Bone marrow (tissue), 2 donors: ENCODE data around the gene SLC7A6OS.
A peak's percentile ranks its signal among the peaks of the same experiment; 100 is the strongest.
"Not testable (repeated sequence)": the region's sequence is repeated elsewhere in the genome, so short reads cannot be mapped to it uniquely, and the experiment has no call there.

ENCODE experiments used
- DNase-seq, 2 donors: peaks; one replicate each; lab custom pipeline; 2025; lab: John Stamatoyannopoulos, UW

SLC7A6OS gene

DNA sequence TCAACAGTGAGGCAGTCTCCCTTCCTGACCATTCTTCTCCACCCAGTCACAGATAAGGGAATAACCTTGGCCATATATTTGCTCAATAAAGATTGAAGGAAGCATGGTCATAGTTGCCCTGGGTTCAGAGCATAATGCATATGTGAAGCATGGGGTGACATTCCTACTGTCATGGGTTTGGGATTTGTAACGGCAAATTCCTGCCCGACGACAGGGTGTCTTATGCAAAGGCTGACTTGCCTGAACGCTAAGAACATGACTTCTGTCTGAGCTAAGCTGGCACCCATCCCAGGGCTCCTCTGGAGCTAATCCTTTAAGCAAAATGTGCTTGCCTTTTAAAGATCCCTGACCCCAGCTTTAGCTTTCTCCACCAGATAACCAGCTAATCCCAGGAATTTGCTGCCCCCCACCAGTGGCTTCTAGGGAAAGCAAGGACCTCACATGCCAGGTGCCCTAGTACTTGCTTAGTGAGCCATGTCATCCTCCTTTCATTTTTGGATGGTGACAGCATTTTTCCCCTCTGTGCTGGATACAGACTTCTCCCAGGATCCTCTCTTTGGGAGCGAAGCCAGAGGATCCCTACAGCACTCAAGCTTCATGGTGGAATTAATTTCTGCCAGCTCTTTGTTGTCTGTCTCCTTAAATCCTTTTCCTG is 11.7 kb downstream of the SLC7A6OS start:
- DNase-seq, result no peak

DNA sequence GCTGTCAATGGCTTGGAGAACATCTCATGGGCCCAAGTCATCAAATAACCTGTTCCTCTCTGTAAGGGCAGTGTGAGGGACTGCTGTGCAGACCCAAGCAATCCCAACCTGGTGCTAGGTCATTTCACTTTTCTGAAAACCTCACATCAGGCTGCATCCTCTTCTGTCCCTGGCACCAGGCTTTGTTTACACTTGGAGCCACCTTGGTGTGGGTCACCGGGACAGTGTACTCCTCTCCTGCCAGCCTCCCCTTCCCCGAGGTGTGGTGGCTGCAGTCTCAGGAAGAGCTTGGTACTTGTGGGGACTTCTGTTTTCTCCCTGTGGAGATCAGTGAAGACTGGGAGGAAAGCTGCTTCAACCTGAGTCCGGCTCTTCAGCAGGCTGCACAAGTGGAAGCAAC is 12.4 kb downstream of the SLC7A6OS start:
- DNase-seq, result no peak

DNA sequence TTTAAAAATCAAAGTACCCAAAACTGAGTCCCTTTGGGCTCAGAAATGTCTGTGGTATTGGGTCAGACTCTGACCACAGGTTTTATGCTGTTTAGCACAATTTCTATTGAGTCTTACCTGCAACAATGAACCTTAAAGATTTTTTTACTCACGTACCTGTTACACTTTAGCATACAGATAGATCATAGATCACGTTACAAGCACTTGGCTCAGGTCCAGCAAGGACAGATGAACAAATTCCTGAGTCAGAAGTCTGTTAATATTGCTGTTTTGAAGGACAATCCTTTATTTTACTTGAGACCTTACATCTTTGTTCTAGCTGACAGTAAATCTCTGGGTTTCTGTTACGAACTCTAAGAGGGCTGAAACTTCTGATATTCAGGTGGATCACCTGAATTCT is 12.8 kb downstream of the SLC7A6OS start:
- DNase-seq, result no peak

DNA sequence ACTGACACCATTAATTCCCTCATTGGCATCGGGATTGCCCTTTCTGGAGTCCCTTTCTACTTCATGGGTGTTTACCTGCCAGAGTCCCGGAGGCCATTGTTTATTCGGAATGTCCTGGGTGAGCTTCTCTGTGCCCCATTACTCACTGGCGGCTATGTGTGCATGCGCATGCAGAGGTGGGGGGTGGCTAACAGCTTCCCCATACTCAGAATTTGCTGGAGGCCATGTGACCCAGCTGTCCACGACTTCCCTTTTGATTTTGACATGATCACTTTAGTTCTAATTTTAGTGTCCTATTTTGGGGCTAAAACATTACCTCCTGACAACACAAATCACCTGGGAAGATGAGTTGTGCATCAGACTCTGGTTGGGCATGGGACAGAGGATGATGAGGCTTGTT is 14.1 kb downstream of the SLC7A6OS start:
- no peak for DNase-seq

DNA sequence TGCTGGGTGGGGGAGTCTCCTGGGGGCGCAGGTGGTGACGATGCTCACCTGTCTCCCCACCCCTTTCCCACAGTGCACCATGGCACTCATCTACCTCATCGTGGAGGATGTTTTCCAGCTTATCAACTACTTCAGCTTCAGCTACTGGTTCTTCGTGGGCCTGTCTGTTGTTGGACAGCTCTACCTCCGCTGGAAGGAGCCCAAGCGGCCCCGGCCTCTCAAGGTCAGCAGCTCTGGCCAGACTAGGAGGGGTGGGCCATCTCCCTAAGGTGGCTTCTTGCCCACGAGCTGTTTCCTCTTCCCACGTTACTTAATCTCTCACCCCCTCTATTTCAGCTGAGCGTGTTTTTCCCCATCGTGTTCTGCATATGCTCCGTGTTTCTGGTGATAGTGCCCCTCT is 14.5 kb downstream of the SLC7A6OS start:
- no peak for DNase-seq

DNA sequence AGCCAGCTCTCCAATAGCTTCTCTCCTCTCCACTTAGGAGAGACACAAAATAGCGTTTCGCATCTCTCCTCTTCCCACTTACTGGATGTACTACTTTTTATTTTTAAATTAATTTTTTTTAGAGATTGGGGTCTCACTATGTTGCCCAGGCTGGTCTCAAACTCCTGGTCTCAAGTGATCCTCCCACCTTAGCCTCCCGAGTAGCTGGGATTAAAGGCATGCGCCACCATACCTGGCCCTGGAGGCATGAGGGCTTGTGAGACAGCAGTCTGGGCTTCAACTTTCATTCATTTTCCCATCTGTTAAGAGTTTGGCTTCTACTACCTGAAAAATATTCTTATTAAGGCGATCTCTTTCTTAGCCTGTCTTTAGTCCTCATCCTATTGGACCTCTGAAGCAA is 18.3 kb downstream of the SLC7A6OS start:
- DNase-seq, result no peak

DNA sequence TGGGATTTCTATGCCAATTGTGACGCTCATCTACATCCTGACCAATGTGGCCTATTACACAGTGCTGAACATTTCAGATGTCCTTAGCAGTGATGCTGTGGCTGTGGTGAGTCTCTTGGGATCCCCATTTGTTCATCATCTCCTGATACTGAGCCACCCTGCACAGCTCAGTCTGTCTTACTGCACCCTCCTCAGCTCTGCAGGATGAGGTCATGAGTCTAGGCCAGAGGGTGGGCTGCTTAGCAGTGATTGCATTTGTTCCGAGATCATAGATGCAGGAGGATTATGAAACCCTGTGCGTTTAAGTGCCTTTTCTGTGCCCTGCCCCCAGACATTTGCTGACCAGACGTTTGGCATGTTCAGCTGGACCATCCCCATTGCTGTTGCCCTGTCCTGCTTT is 19.5 kb downstream of the SLC7A6OS start:
- no peak for DNase-seq

DNA sequence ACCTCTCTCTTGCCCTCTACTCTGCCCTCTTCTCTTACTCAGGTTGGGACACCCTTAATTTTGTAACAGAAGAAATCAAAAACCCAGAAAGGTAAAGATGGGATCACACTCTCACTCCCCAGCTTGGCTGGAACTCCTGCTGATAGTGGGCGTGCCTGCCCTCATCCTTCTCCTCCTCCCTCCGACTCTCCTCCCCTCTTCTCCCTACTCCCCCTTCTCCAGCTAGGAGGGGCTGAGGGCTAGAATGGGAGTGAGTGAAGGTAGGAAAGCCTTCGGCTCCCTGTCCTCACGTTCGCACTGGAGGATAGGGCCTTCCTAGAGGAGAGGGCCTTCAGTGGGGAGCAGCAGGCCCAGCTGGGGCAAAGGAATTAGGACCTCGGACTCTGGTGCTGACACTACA is 20.3 kb downstream of the SLC7A6OS start:
- no peak for DNase-seq

DNA sequence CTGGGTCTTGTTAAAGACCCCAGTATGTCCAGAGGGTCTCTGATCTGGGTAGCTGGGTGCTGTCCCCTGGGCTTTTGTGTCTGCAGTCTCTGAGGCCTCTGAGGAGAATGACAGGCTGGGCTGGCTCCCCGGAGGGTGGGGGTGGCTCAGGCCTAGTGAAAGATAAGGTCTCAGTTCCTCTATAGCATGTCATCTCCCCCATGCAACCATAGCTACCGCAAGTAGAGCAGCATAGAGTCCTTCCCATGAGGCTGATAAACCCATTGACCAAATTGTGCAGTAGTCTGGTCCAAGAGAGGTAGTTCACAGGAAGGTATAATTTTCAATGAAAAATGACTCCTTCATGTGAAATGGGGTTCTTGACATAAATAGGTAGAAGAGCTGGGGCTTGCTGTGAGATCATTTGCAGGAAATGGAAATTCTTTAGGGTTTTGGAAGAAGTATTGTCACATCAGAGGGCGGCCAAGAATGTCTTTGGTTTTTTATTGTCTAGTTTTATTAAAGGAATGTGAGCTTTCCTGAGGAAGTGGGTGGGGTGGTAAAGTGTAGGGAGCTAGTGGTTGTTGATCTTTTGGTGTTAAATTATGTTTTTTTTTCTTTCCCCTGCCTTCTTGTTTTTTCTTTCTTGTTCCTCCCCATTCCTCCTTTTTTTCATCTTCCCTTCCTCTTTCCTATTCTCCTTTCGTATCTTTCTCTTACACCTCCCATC is 21.0 kb downstream of the SLC7A6OS start:
- DNase-seq, result peak in 1 of 2 donors; percentile 23

DNA sequence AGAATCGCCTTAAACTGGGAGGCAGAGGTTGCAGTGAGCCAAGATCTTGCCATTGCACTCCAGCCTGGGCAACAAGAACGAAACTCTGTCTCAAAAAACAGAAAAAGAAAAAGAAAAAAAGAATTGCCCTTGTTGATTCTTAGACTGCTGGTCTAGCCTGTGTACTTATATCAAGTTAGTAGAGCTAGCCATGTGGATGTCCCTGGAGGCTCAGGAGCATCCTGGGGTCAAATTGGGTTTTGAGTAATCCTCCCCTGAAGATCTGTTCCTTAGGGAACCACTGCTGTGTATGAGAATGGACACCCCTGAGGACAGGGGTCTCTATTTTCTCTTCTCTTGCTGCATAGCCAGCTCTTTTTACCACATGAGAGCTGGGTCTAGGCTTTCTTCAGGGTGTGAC is 21.5 kb downstream of the SLC7A6OS start:
- no peak for DNase-seq

DNA sequence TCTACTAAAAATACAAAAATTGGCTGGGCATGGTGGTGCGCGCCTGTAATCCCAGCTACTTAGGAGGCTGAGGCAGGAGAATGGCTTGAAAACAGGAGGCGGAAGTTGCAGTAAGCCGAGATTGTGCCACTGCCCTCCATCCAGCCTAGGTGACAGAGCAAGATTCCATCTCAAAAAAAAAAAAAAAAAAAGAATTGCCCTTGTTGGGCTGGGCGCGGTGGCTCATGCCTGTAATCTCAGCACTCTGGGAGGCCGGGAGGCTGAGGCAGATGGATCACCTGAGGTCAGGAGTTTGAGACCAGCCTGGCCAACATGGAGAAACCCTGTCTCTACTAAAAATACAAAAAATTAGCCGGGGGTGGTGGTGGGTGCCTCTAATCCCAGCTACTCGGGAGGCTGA is 21.9 kb downstream of the SLC7A6OS start:
- DNase-seq, result not testable (repeated sequence)

DNA sequence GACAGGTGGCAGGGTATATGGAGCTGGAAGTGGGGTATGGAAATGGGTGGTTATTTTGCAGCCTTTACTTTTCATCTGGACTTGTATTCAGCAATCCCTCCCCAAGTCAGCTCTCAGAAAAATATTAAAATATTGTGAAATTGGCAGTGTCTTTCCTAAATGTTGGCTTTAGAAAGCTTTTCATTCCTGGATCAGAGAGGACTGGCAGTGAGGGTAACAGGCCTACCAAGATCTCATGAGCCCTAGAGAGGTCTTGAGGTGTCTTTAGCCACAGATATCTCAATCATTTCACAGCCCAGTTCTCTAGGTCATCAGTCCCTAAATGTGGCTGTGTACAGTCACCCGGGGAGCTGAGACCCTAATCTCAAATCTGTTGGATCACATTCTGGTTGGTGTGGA is 22.5 kb downstream of the SLC7A6OS start:
- no peak for DNase-seq

DNA sequence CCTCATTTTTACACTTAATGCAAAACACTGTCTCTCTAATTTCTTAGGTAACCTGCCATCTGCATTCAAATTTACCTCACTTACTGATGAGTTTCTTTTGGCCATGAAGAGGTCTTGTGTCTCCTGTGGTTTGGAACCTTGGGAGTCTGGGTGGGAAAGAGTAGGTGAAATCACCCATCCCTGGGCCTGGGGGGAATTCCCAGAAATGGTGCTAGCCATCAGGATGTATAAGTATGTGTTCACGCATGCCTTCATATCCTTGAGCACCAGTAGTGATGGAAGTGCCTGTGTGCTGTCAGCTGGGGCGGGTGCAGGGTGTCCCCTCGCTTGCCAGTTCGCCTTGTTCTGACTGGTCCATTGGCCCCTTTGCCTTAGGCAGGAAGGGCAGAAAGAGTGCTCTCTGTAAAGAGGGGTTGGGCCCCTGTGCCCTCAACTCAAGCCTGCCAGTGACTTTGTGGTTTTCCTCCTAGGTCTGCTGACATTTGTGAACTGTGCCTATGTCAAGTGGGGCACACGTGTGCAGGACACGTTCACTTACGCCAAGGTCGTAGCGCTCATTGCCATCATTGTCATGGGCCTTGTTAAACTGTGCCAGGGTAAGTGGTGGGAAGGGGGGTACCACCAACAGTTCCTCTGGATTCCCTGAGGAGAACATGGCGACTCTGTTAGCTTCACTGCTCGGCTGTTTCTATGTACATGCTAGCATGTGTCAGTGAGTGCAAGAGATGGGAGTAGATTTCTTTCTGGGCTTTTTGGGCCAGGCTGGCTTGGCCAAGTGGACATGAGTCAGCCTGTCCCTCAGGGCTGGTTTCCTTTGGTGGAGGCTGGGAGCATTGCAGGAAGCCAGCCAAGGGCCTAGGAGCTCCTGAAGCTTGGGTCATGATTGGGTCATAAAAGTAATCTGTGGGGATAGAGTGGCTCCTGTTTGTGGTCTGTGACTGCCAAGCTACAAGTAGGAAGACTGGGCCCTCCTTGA is 23.2 kb downstream of the SLC7A6OS start:
- DNase-seq, result no peak

DNA sequence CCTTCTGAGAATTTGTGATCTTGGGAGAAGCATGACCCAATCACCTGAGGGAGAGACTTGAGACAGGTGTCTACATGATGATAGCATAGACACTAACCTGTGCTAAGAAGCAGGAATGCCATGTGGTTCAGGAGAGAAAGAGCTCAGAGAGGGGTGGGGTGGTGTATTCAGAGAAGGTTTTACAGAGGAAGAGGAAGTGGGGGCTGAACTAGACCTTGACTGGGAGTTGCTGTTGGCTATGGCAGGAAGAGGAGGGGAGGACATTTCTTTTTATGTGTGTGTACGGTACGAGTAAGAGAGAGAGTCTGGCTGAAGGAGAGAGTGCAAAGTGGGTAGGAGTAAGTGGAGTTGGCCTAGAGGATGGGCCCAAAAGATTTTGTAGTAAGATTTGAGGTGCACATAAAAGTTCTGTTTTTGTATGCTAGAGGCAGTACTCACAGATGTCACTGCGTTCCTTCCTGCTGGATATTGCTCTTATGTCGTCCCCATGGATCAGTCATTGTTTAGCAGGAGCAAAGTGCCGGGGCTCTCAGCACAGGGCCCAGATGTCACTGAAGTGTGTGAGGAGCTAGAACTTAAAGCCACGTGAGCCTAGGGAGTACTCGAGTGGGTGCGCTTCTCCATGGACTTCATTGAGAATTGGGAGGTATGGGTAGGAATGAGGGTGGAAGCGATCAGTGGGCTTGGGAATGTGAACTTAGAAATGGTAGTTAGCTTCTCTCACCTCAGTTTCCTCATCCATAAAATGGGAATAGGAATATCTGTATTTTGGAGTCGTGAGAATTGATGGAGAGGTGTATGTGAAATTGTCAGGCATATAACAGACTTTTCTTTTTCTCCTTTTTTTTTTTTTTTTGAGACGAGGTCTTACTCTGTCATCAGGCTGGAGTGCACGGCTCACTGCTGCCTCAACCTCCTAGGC is 24.3 kb downstream of the SLC7A6OS start:
- DNase-seq, result peak in 1 of 2 donors; percentile 78

DNA sequence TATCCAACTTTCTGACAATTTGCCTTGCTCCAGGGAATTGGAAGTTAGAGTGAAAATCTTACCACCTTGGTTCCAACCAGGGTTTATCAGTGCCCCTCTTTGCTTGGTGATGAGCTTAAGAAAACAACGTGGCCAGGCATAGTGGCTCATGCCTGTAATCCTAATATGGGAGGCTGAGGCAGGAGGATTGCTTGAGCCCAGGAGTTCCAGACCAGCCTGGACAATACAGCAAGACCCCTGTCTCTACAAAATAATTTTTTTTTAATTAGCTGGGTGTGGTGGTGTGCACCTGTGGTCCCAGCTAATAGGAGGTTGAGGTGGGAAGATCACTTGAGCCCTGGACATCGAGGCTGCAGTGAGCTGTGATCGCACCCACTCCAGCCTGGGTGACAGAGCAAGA is 25.1 kb downstream of the SLC7A6OS start:
- no peak for DNase-seq

DNA sequence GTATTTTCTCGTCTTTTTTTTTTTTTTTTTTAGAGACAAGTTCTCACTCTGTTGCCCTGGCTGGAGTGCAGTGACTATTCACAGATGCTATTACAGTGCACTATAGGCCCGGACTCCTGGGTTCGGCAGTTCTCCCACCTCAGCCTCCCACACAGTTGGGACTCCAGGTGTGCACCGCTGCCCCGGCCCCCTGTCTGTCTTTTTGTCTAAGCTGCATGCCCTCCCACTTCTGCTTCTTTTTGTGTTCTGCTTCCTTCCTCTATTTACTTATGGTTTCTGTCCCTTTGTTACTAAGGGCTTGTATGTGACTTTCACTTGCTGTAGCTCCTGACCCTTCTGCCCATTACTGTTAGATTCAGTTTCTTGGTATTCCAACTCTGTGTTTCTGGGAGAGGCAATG is 25.9 kb downstream of the SLC7A6OS start:
- peak in 1 of 2 donors; percentile 73 for DNase-seq

DNA sequence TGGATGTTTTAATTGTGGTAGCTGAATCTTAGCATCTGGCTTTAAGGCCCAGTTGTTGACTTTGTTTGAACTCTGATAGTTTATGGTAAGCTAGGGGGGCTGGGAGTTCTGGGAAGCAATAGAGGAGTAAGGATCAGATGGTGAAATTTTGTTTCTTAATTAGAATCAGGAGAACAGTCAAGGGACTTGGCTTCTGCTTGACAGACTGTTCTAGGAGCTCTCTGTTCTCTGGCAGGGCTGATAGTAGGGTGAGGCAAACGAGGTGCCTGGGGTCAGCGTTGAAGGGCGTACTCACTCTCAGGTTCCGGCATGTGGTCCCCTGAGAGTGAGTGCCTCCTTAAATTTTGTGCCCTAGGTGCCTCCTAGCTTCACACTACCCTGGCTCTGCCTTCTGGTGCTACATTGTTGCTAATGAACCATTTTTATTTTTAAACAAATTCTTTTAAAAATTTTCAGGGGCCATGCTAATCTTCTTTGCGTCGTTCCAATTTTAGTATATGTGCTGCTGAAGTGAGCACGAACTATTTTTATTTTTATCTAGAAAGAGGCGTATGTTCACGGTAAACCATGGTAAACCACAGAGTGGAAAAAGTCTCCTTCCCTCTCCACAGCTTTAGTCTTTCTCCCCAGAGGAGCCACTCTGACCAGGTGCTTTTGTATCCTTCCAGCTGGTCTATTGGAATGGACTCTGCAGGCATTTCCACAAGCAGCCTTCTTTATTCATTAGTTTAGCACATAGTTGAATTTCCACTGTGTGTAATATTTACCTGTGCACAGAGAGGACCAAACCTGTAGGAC is 26.7 kb downstream of the SLC7A6OS start:
- no peak for DNase-seq

DNA sequence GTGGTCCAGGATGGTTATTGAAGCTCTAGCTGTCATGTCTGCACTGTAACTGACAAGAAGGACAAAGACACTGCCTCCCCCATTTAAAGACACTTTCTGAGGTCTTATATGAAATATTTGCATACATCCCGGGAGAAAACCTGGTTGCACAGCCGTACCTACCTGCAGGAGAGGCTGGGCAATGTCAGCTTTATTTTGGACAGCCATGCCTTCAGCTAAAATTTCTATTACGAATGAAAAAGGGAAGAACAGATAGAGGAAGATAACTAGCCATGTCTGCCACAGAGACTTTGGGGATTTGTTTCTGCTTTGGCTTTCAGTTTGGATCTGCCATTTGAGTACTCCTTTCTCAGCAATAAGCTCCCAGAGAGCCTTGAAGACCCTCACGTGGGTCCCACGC is 27.4 kb downstream of the SLC7A6OS start:
- no peak for DNase-seq

DNA sequence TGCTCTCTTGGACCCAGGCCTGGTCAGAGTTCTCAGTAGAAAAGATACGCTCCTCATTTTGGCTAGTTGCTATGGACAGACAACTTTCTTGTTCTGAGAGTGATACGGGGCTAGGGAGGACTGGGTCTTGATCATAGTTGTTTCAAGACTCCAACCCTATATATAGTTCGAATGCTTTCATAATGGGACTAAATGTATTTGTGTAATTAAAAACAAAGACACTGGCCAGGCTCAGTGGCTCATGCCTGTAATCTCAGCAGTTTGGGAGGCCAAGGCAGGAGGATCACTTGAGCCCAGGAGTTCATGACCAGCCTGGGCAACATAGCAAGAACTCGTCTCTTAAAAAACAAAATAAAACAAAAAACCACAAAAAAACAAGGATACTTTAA is 28.7 kb downstream of the SLC7A6OS start:
- DNase-seq, result no peak

DNA sequence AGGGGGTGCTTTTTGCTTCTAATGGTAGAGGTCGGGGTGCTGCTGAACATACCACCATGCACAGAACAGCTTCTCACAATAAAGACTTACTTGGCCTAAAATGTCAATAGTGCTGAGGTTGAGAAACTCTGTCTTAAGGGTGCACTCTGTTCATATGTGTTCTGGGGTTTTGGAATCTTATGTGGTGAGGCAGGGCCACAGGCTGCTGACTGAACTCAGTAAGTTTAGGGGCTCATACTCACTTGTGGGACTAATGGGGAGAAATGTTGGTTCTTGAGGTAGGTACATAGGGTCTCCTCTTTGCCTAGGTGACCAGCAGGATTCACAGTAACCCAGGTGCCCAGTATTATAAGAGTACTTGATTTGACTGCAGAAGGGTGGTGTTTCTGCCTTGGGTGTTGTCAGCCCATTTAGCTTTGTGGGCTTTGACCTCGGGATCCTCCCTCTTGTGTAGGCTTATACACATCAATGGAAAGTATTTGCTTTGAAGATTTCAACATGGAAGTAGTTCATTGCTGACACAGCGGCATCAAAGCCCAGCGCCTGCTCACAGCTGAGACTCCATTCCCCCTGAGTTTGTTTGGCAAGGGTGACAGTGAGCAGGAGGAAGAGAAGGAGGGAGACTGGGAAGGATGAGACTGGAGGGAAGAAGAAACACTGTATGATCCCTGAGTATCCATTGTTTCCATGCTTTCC is 29.2 kb downstream of the SLC7A6OS start:
- DNase-seq, result no peak
